Forelimb muscle (tissue), 1 donor: Measurements from ENCODE around the gene BTBD6. TPM values are rescaled to one million over a fixed set of nuclear protein-coding genes. Genes with fewer than 3 reads are reported as not detected.
"Not testable (repeated sequence)": the region's sequence is repeated elsewhere in the genome, so short reads cannot be mapped to it uniquely, and the experiment has no call there.

Source experiments
- DNase-seq: peaks from one replicate; pipeline ENCODE4 v3.0.0-alpha.2; 2013; ENCODE audit warnings: low read depth
- polyA plus RNA-seq: library from polyadenylated mRNA; unstranded; fragments of 120-200 nt; gene quantifications from one replicate; pipeline ENCODE4 v1.2.1, GENCODE V29; 2013; ENCODE audit not compliant: insufficient read length

BTBD6 gene
- polyA plus RNA-seq, 1 donor, result 34.6 TPM

GRCh38 chr14:105294142-105294597 lies 45.8 kb downstream of the BTBD6 start:
- DNase-seq, result no peak

- not testable (repeated sequence) for DNase-seq
Observed at GRCh38 chr14:105297311-105297710, 49.0 kb downstream of the BTBD6 start.

- DNase-seq, result no peak
Observed at GRCh38 chr14:105299654-105300541, 51.6 kb downstream of the BTBD6 start.

Other genes with a start within 250 kb of the BTBD6 start
- 14.4 TPM for gene CDCA4, start 227.4 kb upstream of the BTBD6 start, polyA plus RNA-seq
- 1.1 TPM for gene GPR132, start 183.1 kb upstream of the BTBD6 start, polyA plus RNA-seq
- 40.4 TPM for gene JAG2, start 79.8 kb upstream of the BTBD6 start, polyA plus RNA-seq
- gene NUDT14, start 67.2 kb upstream of the BTBD6 start, polyA plus RNA-seq, result 12.2 TPM
- gene BRF1, start 52.5 kb downstream of the BTBD6 start, polyA plus RNA-seq, result 22.8 TPM
- 88.1 TPM for gene PACS2, start 66.2 kb downstream of the BTBD6 start, polyA plus RNA-seq
- 0.90 TPM for gene TEX22, start 150.0 kb downstream of the BTBD6 start, polyA plus RNA-seq
- 80.3 TPM for gene MTA1, start 171.3 kb downstream of the BTBD6 start, polyA plus RNA-seq
- 234 TPM for gene CRIP2, start 226.3 kb downstream of the BTBD6 start, polyA plus RNA-seq
- gene CRIP1, start 238.4 kb downstream of the BTBD6 start, polyA plus RNA-seq, result 28.4 TPM
- 4.5 TPM for gene TEDC1, start 242.7 kb downstream of the BTBD6 start, polyA plus RNA-seq